Fibroblast of skin of scalp (primary cell): Measurements from ENCODE around the gene POMT1.
"Not testable (repeated sequence)": the region's sequence is repeated elsewhere in the genome, so short reads cannot be mapped to it uniquely, and the experiment has no call there.

Source experiments
- DNase-seq: peaks from one replicate; pipeline ENCODE4 v3.0.0-alpha.2; 2013

The POMT1 gene

GRCh38 chr9:131496844-131497405 lies 5.8 kb upstream of the POMT1 start:
- DNase-seq, result no peak

GRCh38 chr9:131499254-131499767 lies 3.4 kb upstream of the POMT1 start:
- DNase-seq, result no peak

- no peak for DNase-seq
These were observed 2.3 kb upstream of the POMT1 start for GRCh38 chr9:131500377-131500776.

GRCh38 chr9:131500939-131501541 lies 1.7 kb upstream of the POMT1 start:
- peak; percentile 45 for DNase-seq

- DNase-seq, result peak; percentile 19
These were observed 1.1 kb downstream of the POMT1 start for GRCh38 chr9:131503626-131504465.

- no peak for DNase-seq
These were observed 2.3 kb downstream of the POMT1 start for GRCh38 chr9:131505012-131505411.

GRCh38 chr9:131511416-131511815 lies 8.7 kb downstream of the POMT1 start:
- no peak for DNase-seq

GRCh38 chr9:131511880-131512279 lies 9.2 kb downstream of the POMT1 start:
- DNase-seq, result no peak

- no peak for DNase-seq
These were observed 10.5 kb downstream of the POMT1 start for GRCh38 chr9:131513177-131513576.

GRCh38 chr9:131515559-131516031 lies 12.9 kb downstream of the POMT1 start:
- not testable (repeated sequence) for DNase-seq

GRCh38 chr9:131516100-131516499 lies 13.4 kb downstream of the POMT1 start:
- no peak for DNase-seq

- DNase-seq, result no peak
These were observed 14.2 kb downstream of the POMT1 start for GRCh38 chr9:131516930-131517329.

- DNase-seq, result no peak
These were observed 15.1 kb downstream of the POMT1 start for GRCh38 chr9:131517761-131518190.

- no peak for DNase-seq
These were observed 15.8 kb downstream of the POMT1 start for GRCh38 chr9:131518553-131518952.

GRCh38 chr9:131520503-131520902 lies 17.8 kb downstream of the POMT1 start:
- no peak for DNase-seq

GRCh38 chr9:131521203-131521602 lies 18.5 kb downstream of the POMT1 start:
- no peak for DNase-seq

GRCh38 chr9:131521822-131522221 lies 19.1 kb downstream of the POMT1 start:
- no peak for DNase-seq

- DNase-seq, result no peak
These were observed 19.8 kb downstream of the POMT1 start for GRCh38 chr9:131522257-131523085.

GRCh38 chr9:131523086-131523388 lies 20.3 kb downstream of the POMT1 start:
- no peak for DNase-seq

- no peak for DNase-seq
These were observed 21.0 kb downstream of the POMT1 start for GRCh38 chr9:131523451-131524435.

GRCh38 chr9:131524665-131525315 lies 22.1 kb downstream of the POMT1 start:
- DNase-seq, result peak; percentile 74
